ENCODE measurements around the gene DNAH6. TPM values are rescaled to one million over a fixed set of nuclear protein-coding genes. Genes with fewer than 3 reads are reported as not detected.

DNAH6 gene
- total and polyA plus RNA-seq, 2 of the 8 experiments (the other 6 are each of a cell fraction or from before 2014, with no cell fraction given): 0.06 to 0.43 TPM

DNA sequence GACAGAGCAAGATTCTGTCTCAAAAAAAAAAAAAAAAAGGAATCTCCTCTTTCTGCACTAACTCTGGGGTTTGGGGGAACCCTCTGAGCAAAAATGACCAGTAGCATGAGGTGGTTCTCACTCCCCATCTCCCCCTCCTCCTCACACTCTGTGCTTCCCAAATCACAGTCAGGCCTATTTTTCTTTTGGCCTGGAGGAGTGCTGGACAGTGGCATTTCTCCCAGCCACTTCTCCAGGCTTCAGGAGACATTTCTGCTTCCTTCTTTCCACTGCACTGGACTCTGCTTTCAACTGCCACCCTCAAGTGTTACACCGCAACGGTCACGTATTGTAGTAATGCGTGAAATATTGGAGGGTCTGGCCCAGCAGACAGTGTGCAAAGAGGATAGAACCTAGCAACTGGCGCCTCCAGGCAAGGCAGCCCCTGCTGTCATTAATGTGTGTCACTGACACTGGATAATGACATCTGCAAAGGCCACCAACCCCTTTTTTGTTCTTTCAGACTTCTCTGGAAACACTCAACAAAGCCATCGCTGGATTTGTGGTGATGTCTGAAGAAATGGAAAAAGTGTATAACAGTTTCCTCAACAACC, 295.6 kb downstream of the DNAH6 start:
- POLR2A ChIA-PET (ENCODE audit: partially characterized antibody): no interaction called here

More for the DNA sequence above, 295.6 kb downstream of the DNAH6 start:
- no peaks in the 10 kb centered on the region for H3K79me1 ChIP-seq (ENCODE audit: low read depth, low read length)
- H3K14ac ChIP-seq (ENCODE audit: insufficient read length): no peak overlapping the region
- WGBS, 2 experiments (ENCODE audit: extremely low coverage in 1 of 2, insufficient coverage in 1 of 2, insufficient read length in 1 of 2, insufficient replicate concordance in 2 of 2, low coverage in 1 of 2, low lambda C conversion rate in 2 of 2, missing lambda C conversion rate in 1 of 2): 91% methylated on average over 6 of the region's 6 CpGs; no CpG with 5 or more reads in 1 of the 2 experiments
- no peak overlapping the region for H2BK5ac ChIP-seq (ENCODE audit: low read depth, low read length)
- no peak overlapping the region for H2AK5ac ChIP-seq (ENCODE audit: low read depth, low read length)
- no peaks in the 10 kb centered on the region for H3K27me3 ChIP-seq (replicated peaks in 1 of 4; ENCODE audit: control insufficient read depth in 3 of 4, extremely low read depth in 1 of 4, insufficient read depth in 3 of 4, low read length in 3 of 4)
- no peak overlapping the region for H3K27ac ChIP-seq (ENCODE audit: low read depth, low read length)
- H3K79me2 ChIP-seq (ENCODE audit: control insufficient read depth in 1 of 2, insufficient read depth in 2 of 2, low read length in 2 of 2): no peaks in the 10 kb centered on the region
- H4K20me1 ChIP-seq (replicated peaks in 1 of 2; ENCODE audit: control insufficient read depth in 1 of 2, insufficient read depth in 2 of 2, low read length in 2 of 2): no peaks in the 10 kb centered on the region
- H3K18ac ChIP-seq (ENCODE audit: extremely low read depth, low read length): no peak overlapping the region
- no peak overlapping the region for H3K9ac ChIP-seq (replicated peaks in 1 of 4; ENCODE audit: extremely low read depth in 1 of 4, low read depth in 3 of 4, low read length in 3 of 4)
- H3K36me3 ChIP-seq (ENCODE audit: control insufficient read depth in 2 of 4, insufficient read depth in 4 of 4, low read length in 3 of 4): no peaks in the 10 kb centered on the region
- H4K5ac ChIP-seq (ENCODE audit: insufficient read length, low read depth, low read length): no peak overlapping the region
- TF ChIP-seq YY1 (IDR thresholded peaks at IDR 0.05; ENCODE audit: low read depth, low read length) (no peak), EZH2 (IDR thresholded peaks at IDR 0.05; ENCODE audit: low read depth, low read length, severe bottlenecking) (no peak), BCL11A (IDR thresholded peaks at IDR 0.05; ENCODE audit: low read depth in 2 of 2, low read length in 2 of 2) (no peak), GTF2F1 (IDR thresholded peaks at IDR 0.05; ENCODE audit: borderline replicate concordance, low read depth, low read length) (no peak), POLR2A (IDR thresholded peaks at IDR 0.05; ENCODE audit: control extremely low read depth in 1 of 2, low read depth in 2 of 2, low read length in 2 of 2) (no peak), TEAD4 (IDR thresholded peaks at IDR 0.05; ENCODE audit: low read depth, low read length) (no peak), RNF2 (IDR thresholded peaks at IDR 0.05; ENCODE audit: borderline replicate concordance, low read depth, low read length, missing control alignments, poor library complexity, severe bottlenecking) (no peak), SIN3A (conservative IDR thresholded peaks at IDR 0.05 in 1 of 2, IDR thresholded peaks at IDR 0.05 in 1 of 2; ENCODE audit: low read depth in 1 of 2, low read length in 2 of 2) (no peak), EP300 (IDR thresholded peaks at IDR 0.05; ENCODE audit: borderline replicate concordance in 1 of 2, low read depth in 2 of 2, low read length in 2 of 2) (no peak)
- TF ChIP-seq, protein P1, sequence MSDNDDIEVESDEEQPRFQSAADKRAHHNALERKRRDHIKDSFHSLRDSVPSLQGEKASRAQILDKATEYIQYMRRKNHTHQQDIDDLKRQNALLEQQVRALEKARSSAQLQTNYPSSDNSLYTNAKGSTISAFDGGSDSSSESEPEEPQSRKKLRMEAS (IDR thresholded peaks at IDR 0.05): no peak
- no peak overlapping the region for H4K91ac ChIP-seq (replicated peaks; ENCODE audit: insufficient read length, low read length)
- DNase-seq (ENCODE audit: low read depth in 1 of 2, low spot score in 2 of 2) (no peak), FAIRE-seq (no peak)
- H3K4me2 ChIP-seq (ENCODE audit: insufficient read depth in 1 of 2, low read depth in 2 of 2, low read length in 2 of 2): no peak overlapping the region
- H2BK15ac ChIP-seq (ENCODE audit: low read length): no peak overlapping the region
- H3K9me3 ChIP-seq (ENCODE audit: insufficient read depth in 2 of 2, low read depth in 1 of 2, low read length in 1 of 2): no peaks in the 10 kb centered on the region; a peak in 1 of 4 replicates
- no peak overlapping the region for H3K4me3 ChIP-seq (ENCODE audit: extremely low read depth in 1 of 4, insufficient read depth in 2 of 4, low read depth in 3 of 4, low read length in 4 of 4)
- no peak overlapping the region for H2BK12ac ChIP-seq (ENCODE audit: low read depth, low read length)
- H2BK20ac ChIP-seq (ENCODE audit: low read length): no peak overlapping the region
- H3K4me1 ChIP-seq (replicated peaks in 1 of 4; ENCODE audit: control insufficient read depth in 3 of 4, insufficient read depth in 4 of 4, low read length in 3 of 4): no peaks in the 10 kb centered on the region
- H3K56ac ChIP-seq (replicated peaks; ENCODE audit: insufficient read length, low read depth, low read length): no peak overlapping the region
- H2BK120ac ChIP-seq (replicated peaks; ENCODE audit: low read depth, low read length): no peak overlapping the region
- no peaks in the 10 kb centered on the region for H3K23me2 ChIP-seq (ENCODE audit: low read depth, low read length)
- no peak overlapping the region for H4K8ac ChIP-seq (ENCODE audit: extremely low read depth, insufficient read depth, low read length)
- no peak overlapping the region for H3K23ac ChIP-seq (ENCODE audit: insufficient read length)
- H2AFZ ChIP-seq (ENCODE audit: low read length): no peak overlapping the region
- no peak overlapping the region for H3K4ac ChIP-seq (replicated peaks; ENCODE audit: insufficient read length, low read depth, low read length)
- CTCF ChIA-PET (ENCODE audit: partially characterized antibody): no interaction called here
